T-helper 1 cell treated with Interleukin-12 subunit alpha and Interleukin-12 subunit beta and Interleukin-4 antibody, amounts not matched to agents 30 ng/mL and 1 ng/mL, for 36 hours (primary cell): Measurements from ENCODE around the gene MED27. TPM values are rescaled to one million over a fixed set of nuclear protein-coding genes. Genes with fewer than 3 reads are reported as not detected.
"Not testable (repeated sequence)": the region's sequence is repeated elsewhere in the genome, so short reads cannot be mapped to it uniquely, and the experiment has no call there.

Experiments used
- intact Hi-C: fragments of 100-400 bp; cut with micrococcal nuclease; formaldehyde crosslinking; loops from one replicate; pipeline ENCODE4 v1.15.1; 2024
- total RNA-seq: library from RNA; stranded (reverse); gene quantifications from 2 replicates; pipeline ENCODE4 v1.2.3, GENCODE V29; 2022

Gene MED27
- total RNA-seq, 1 donor from 2014 or later: 29.5 TPM

GRCh38 chr9:132077881-132078698 lies 1.6 kb downstream of the MED27 start:
- intact Hi-C loops: loop anchor here (2.0 to 10.0 kb wide), 3 partner anchors 71 to 867 kb away; partner anchors contain the start of gene TSC1

- intact Hi-C loops: loop anchor here (10.0 kb wide), 2 partner anchors 321 to 869 kb away; partner anchors contain the start of gene TSC1
Observed at GRCh38 chr9:132075853-132076252, 3.8 kb downstream of the MED27 start.

GRCh38 chr9:132074736-132075135 lies 4.9 kb downstream of the MED27 start:
- intact Hi-C loops: loop anchor here (10.0 kb wide), 2 partner anchors 320 to 870 kb away; partner anchors contain the start of gene TSC1

- intact Hi-C loops: loop anchor here (10.0 kb wide), 2 partner anchors 317 to 873 kb away; partner anchors contain the start of gene TSC1
Observed at GRCh38 chr9:132071847-132072507, 7.7 kb downstream of the MED27 start.

- intact Hi-C loops: no loop called here
Observed at GRCh38 chr9:132069046-132069898, 10.4 kb downstream of the MED27 start.

- intact Hi-C loops: no loop called here
Observed at GRCh38 chr9:132068605-132069004, 11.1 kb downstream of the MED27 start.

GRCh38 chr9:132066511-132066910 lies 13.2 kb downstream of the MED27 start:
- intact Hi-C loops: no loop called here

GRCh38 chr9:132066057-132066456 lies 13.6 kb downstream of the MED27 start:
- intact Hi-C loops: no loop called here

- intact Hi-C loops: no loop called here
Observed at GRCh38 chr9:132063281-132063680, 16.4 kb downstream of the MED27 start.

GRCh38 chr9:132062806-132063205 lies 16.9 kb downstream of the MED27 start:
- intact Hi-C loops: no loop called here

- intact Hi-C loops: no loop called here
Observed at GRCh38 chr9:132061526-132061925, 18.1 kb downstream of the MED27 start.

- intact Hi-C loops: no loop called here
Observed at GRCh38 chr9:132059361-132059760, 20.3 kb downstream of the MED27 start.

GRCh38 chr9:132058226-132058625 lies 21.4 kb downstream of the MED27 start:
- intact Hi-C loops: not testable (repeated sequence)

GRCh38 chr9:132056717-132057560 lies 22.7 kb downstream of the MED27 start:
- intact Hi-C loops: no loop called here

GRCh38 chr9:132055756-132056155 lies 23.9 kb downstream of the MED27 start:
- intact Hi-C loops: no loop called here

- intact Hi-C loops: no loop called here
Observed at GRCh38 chr9:132054024-132054423, 25.6 kb downstream of the MED27 start.

GRCh38 chr9:132049900-132050299 lies 29.8 kb downstream of the MED27 start:
- intact Hi-C loops: no loop called here

- intact Hi-C loops: no loop called here
Observed at GRCh38 chr9:132049323-132049882, 30.3 kb downstream of the MED27 start.

- intact Hi-C loops: no loop called here
Observed at GRCh38 chr9:132048201-132048600, 31.5 kb downstream of the MED27 start.

- intact Hi-C loops: no loop called here
Observed at GRCh38 chr9:132046456-132046855, 33.2 kb downstream of the MED27 start.
